Measurements from ENCODE around the gene TMEM232.

Gene TMEM232

DNA sequence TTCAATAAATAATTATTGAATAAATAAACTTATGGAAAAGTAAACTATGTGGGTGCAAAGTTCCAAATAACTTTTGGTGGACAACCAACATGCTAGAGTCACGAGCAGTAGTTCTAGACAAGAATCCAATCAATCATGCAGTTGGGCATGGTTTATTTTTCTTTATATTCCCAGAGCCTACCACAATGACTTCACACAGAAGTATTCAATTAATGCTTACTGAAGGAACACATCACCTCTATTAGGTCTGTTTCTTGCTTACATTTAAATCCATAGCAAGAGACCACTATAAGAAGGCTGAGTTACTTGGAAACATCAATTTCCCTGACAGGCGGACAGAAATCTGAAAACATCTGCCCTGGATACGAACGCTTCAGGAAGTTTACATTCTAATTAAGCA is 214.2 kb downstream of the TMEM232 start:
- TF ChIP-seq, protein P1, sequence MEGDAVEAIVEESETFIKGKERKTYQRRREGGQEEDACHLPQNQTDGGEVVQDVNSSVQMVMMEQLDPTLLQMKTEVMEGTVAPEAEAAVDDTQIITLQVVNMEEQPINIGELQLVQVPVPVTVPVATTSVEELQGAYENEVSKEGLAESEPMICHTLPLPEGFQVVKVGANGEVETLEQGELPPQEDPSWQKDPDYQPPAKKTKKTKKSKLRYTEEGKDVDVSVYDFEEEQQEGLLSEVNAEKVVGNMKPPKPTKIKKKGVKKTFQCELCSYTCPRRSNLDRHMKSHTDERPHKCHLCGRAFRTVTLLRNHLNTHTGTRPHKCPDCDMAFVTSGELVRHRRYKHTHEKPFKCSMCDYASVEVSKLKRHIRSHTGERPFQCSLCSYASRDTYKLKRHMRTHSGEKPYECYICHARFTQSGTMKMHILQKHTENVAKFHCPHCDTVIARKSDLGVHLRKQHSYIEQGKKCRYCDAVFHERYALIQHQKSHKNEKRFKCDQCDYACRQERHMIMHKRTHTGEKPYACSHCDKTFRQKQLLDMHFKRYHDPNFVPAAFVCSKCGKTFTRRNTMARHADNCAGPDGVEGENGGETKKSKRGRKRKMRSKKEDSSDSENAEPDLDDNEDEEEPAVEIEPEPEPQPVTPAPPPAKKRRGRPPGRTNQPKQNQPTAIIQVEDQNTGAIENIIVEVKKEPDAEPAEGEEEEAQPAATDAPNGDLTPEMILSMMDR (IDR thresholded peaks at IDR 0.05; ENCODE audit: low read depth, low read length, poor library complexity, severe bottlenecking) = no peak
- no peak for TF ChIP-seq EZH2phosphoT487 (IDR thresholded peaks at IDR 0.05; ENCODE audit: borderline replicate concordance, low read length)
- H3K79me2 ChIP-seq (ENCODE audit: control insufficient read depth, low read length) = no peaks in the 10 kb centered on the region
- no peaks in the 10 kb centered on the region for H3K4me1 ChIP-seq (ENCODE audit: control insufficient read depth, low read length)
- no peak overlapping the region for H3K4me3 ChIP-seq (ENCODE audit: low read length)
- H3K4me2 ChIP-seq (ENCODE audit: low read length) = no peak overlapping the region
- H3K27me3 ChIP-seq (ENCODE audit: control insufficient read depth, low read length) = no peaks in the 10 kb centered on the region
- no peaks in the 10 kb centered on the region for H3F3A ChIP-seq (ENCODE audit: control insufficient read depth, insufficient read depth)
- H3K36me3 ChIP-seq (ENCODE audit: control insufficient read depth, low read length) = no peaks in the 10 kb centered on the region
- H3K9me2 ChIP-seq (replicated peaks; ENCODE audit: control insufficient read depth, low read length) = no peaks in the 10 kb centered on the region
- no peaks in the 10 kb centered on the region for H3K9me3 ChIP-seq (ENCODE audit: control insufficient read depth, insufficient read depth, low read length)
- no peaks in the 10 kb centered on the region for H4K20me1 ChIP-seq (ENCODE audit: control insufficient read depth, insufficient read depth, low read depth, low read length)
- H3K27ac ChIP-seq (ENCODE audit: low read depth, low read length) = no peak overlapping the region

DNA sequence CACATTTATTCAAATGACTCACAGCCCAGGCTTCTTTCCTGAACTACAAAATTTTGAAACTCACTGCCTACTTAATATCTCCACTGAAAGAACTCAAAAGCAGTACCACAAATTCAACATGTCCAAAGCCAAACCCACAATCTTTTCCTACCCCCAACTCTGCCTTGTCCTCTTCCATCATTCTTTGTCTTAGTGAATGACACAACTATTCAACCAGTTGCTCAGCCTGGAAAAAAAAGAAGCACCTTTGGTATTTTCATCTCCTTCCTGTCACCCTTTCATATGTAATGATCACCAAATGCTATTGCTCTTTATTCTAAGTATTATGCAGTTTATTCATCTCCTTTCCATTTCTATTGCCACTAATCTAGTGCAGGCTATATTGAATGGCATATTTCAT is 216.3 kb downstream of the TMEM232 start:
- H3K9me2 ChIP-seq (replicated peaks; ENCODE audit: control insufficient read depth, low read length) = no peaks in the 10 kb centered on the region
- H3K9me3 ChIP-seq (ENCODE audit: control insufficient read depth, insufficient read depth, low read length) = no peaks in the 10 kb centered on the region
- no peaks in the 10 kb centered on the region for H3K36me3 ChIP-seq (ENCODE audit: control insufficient read depth, low read length)
- no peaks in the 10 kb centered on the region for H3K79me2 ChIP-seq (ENCODE audit: control insufficient read depth, low read length)
- no peak overlapping the region for H3K27ac ChIP-seq (ENCODE audit: low read depth, low read length)
- no peaks in the 10 kb centered on the region for H4K20me1 ChIP-seq (ENCODE audit: control insufficient read depth, insufficient read depth, low read depth, low read length)
- no peak overlapping the region for H3K4me3 ChIP-seq (ENCODE audit: low read length)
- no peak overlapping the region for H3K4me2 ChIP-seq (ENCODE audit: low read length)
- H3F3A ChIP-seq (ENCODE audit: control insufficient read depth, insufficient read depth) = no peaks in the 10 kb centered on the region
- no peaks in the 10 kb centered on the region for H3K4me1 ChIP-seq (ENCODE audit: control insufficient read depth, low read length)
- no peaks in the 10 kb centered on the region for H3K27me3 ChIP-seq (ENCODE audit: control insufficient read depth, low read length)
- no peak for TF ChIP-seq EZH2phosphoT487 (IDR thresholded peaks at IDR 0.05; ENCODE audit: borderline replicate concordance, low read length)

DNA sequence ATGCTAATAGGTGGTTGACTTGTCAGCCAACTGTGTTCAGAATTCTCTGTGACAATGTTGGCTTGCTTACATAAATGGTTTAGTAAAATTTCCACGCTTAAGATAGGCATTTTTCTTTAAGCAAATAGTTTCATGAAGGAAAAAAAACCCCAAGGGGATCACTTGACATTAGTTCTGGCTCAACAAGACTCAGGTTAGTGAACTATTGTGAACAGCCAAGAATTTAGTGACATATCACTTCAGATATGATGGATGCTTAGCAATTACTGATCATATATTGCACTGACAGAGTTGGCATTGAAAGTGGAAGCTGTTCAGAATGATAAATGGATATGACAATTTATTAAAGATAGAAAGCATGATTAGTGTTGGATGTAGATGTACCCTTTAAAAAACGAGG is 218.5 kb downstream of the TMEM232 start:
- Histone ChIP-seq H3F3A (ENCODE audit: control insufficient read depth, insufficient read depth) (no peaks in the 10 kb centered on the region), H3K4me1 (ENCODE audit: control insufficient read depth, low read length) (no peaks in the 10 kb centered on the region), H3K36me3 (ENCODE audit: control insufficient read depth, low read length) (no peaks in the 10 kb centered on the region), H3K4me2 (ENCODE audit: low read length) (no peak overlapping the region), H3K79me2 (ENCODE audit: control insufficient read depth, low read length) (no peaks in the 10 kb centered on the region), H3K27ac (ENCODE audit: low read depth, low read length) (no peak overlapping the region), H3K9me2 (replicated peaks; ENCODE audit: control insufficient read depth, low read length) (no peaks in the 10 kb centered on the region), H4K20me1 (ENCODE audit: control insufficient read depth, insufficient read depth, low read depth, low read length) (no peaks in the 10 kb centered on the region), H3K4me3 (ENCODE audit: low read length) (no peak overlapping the region), H3K9me3 (ENCODE audit: control insufficient read depth, insufficient read depth, low read length) (no peaks in the 10 kb centered on the region), H3K27me3 (ENCODE audit: control insufficient read depth, low read length) (no peaks in the 10 kb centered on the region)
- TF ChIP-seq, protein P1 (IDR thresholded peaks at IDR 0.05; ENCODE audit: low read depth, low read length, poor library complexity, severe bottlenecking) = no peak
- TF ChIP-seq EZH2phosphoT487 (IDR thresholded peaks at IDR 0.05; ENCODE audit: borderline replicate concordance, low read length) = no peak

DNA sequence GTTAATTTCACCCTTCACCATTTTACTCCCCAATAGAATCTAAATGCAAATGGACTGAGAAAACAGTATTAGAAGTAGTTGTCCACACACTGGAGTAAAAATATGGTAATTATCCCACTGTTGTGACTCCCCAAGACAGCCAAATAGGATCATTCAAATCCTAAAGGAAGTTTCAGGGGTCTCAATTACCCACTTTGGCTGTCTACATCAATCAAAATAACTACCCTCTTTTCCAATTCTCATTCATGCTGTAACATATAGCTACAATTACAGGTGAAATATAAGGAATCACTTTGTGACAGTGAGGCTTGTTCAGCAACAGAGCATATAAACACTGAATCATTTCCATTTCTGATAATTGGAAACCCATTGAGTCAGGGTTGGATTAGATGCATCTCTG is 220.1 kb downstream of the TMEM232 start:
- Histone ChIP-seq H4K20me1 (ENCODE audit: control insufficient read depth, insufficient read depth, low read depth, low read length) (no peaks in the 10 kb centered on the region), H3K36me3 (ENCODE audit: control insufficient read depth, low read length) (no peaks in the 10 kb centered on the region), H3K4me2 (ENCODE audit: low read length) (no peak overlapping the region), H3K27ac (ENCODE audit: low read depth, low read length) (no peak overlapping the region), H3K9me2 (replicated peaks; ENCODE audit: control insufficient read depth, low read length) (no peaks in the 10 kb centered on the region), H3K27me3 (ENCODE audit: control insufficient read depth, low read length) (no peaks in the 10 kb centered on the region), H3K4me3 (ENCODE audit: low read length) (no peak overlapping the region), H3F3A (ENCODE audit: control insufficient read depth, insufficient read depth) (no peaks in the 10 kb centered on the region), H3K79me2 (ENCODE audit: control insufficient read depth, low read length) (no peaks in the 10 kb centered on the region), H3K9me3 (ENCODE audit: control insufficient read depth, insufficient read depth, low read length) (no peaks in the 10 kb centered on the region), H3K4me1 (ENCODE audit: control insufficient read depth, low read length) (no peaks in the 10 kb centered on the region)
- TF ChIP-seq EZH2phosphoT487 (IDR thresholded peaks at IDR 0.05; ENCODE audit: borderline replicate concordance, low read length) = no peak
- TF ChIP-seq, protein P1 (IDR thresholded peaks at IDR 0.05; ENCODE audit: low read depth, low read length, poor library complexity, severe bottlenecking) = no peak
